ENCODE measurements around the gene IL37.
"Not testable (repeated sequence)": the region's sequence is repeated elsewhere in the genome, so short reads cannot be mapped to it uniquely, and the experiment has no call there.

The IL37 gene

GRCh38 chr2:112923237-112923966, 12.4 kb downstream of the IL37 start:
- no peak for DNase-seq (ENCODE audit: low read depth)

GRCh38 chr2:112923967-112924338, 13.0 kb downstream of the IL37 start:
- DNase-seq (ENCODE audit: low read depth), result no peak

GRCh38 chr2:112924360-112924759, 13.4 kb downstream of the IL37 start:
- no peak for DNase-seq (ENCODE audit: low read depth)

GRCh38 chr2:112924821-112925220, 13.9 kb downstream of the IL37 start:
- no peak for DNase-seq (ENCODE audit: low read depth)

GRCh38 chr2:112926707-112927106, 15.7 kb downstream of the IL37 start:
- DNase-seq (ENCODE audit: low read depth), result no peak

- no peak for DNase-seq (ENCODE audit: low read depth)
Observed at GRCh38 chr2:112927745-112928144, 16.8 kb downstream of the IL37 start.

GRCh38 chr2:112933261-112933660, 22.3 kb downstream of the IL37 start:
- no peak for DNase-seq (ENCODE audit: low read depth)

- not testable (repeated sequence) for DNase-seq (ENCODE audit: low read depth)
Observed at GRCh38 chr2:112934117-112934516, 23.2 kb downstream of the IL37 start.

- DNase-seq (ENCODE audit: low read depth), result no peak
Observed at GRCh38 chr2:112936927-112937232, 25.9 kb downstream of the IL37 start.

- no peak for DNase-seq (ENCODE audit: low read depth)
Observed at GRCh38 chr2:112938904-112939303, 27.9 kb downstream of the IL37 start.

GRCh38 chr2:112939425-112939824, 28.5 kb downstream of the IL37 start:
- DNase-seq (ENCODE audit: low read depth), result no peak

- no peak for DNase-seq (ENCODE audit: low read depth)
Observed at GRCh38 chr2:112940859-112941625, 30.1 kb downstream of the IL37 start.

GRCh38 chr2:112941753-112942653, 31.0 kb downstream of the IL37 start:
- DNase-seq (ENCODE audit: low read depth), result peak; percentile 42

GRCh38 chr2:112942654-112943002, 31.7 kb downstream of the IL37 start:
- no peak for DNase-seq (ENCODE audit: low read depth)

- no peak for DNase-seq (ENCODE audit: low read depth)
Observed at GRCh38 chr2:112944971-112945370, 34.0 kb downstream of the IL37 start.

- DNase-seq (ENCODE audit: low read depth), result no peak
Observed at GRCh38 chr2:112946086-112946485, 35.1 kb downstream of the IL37 start.

GRCh38 chr2:112947374-112947773, 36.4 kb downstream of the IL37 start:
- no peak for DNase-seq (ENCODE audit: low read depth)

GRCh38 chr2:112949456-112949855, 38.5 kb downstream of the IL37 start:
- DNase-seq (ENCODE audit: low read depth), result no peak

GRCh38 chr2:112954364-112954763, 43.4 kb downstream of the IL37 start:
- DNase-seq (ENCODE audit: low read depth), result no peak

- DNase-seq (ENCODE audit: low read depth), result no peak
Observed at GRCh38 chr2:112957511-112957910, 46.5 kb downstream of the IL37 start.

GRCh38 chr2:112958428-112959108, 47.6 kb downstream of the IL37 start:
- peak; percentile 15 for DNase-seq (ENCODE audit: low read depth)

- DNase-seq (ENCODE audit: low read depth), result no peak
Observed at GRCh38 chr2:112959109-112959812, 48.3 kb downstream of the IL37 start.

Measured in activated T-cell treated with anti-CD3 and anti-CD28 coated beads for 24 hours (primary cell).